ENCODE data around the gene MORN1.

DNA sequence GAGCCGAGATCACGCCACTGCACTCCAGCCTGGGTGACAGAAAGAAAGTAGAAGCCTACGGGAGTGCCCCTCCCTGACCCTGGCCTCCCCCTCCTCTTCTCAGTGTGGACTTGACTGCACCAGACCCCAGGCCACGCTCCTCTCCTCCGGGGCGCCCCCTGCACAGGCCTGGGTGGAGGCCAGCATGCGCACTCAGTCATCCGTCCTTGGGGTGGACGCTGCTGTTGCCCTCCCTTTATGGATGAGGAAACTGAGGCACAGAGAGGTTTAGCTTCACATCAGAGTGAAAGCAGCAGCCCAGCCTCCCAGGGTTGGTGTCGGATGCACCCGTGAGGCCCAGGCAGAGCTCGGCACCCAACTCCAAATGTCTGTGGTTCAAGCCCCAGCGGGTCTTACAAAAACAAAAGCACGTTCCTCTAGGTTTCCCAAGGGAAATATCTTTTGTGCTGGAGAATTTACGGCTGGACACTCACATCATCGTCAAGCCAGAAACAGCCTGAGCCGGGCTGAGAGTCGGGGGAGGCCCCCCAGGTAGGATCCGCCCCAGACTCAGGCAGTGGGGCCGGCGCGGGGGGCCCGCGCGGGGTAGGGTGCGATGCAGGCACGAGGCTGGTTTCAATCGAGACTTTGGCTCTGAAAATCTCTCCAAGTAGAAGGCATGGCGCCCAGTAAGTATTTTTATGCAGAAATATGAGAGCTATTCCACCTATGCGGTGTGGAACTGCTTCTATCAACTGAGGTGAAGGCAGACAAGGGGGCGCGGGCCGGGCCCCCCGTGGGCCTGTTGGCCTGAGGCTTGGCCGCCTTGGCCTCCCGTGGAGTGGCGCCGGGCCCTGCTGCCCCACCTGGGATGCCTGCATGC, 36.6 kb downstream of the MORN1 start:
- TF ChIP-seq, protein P1, sequence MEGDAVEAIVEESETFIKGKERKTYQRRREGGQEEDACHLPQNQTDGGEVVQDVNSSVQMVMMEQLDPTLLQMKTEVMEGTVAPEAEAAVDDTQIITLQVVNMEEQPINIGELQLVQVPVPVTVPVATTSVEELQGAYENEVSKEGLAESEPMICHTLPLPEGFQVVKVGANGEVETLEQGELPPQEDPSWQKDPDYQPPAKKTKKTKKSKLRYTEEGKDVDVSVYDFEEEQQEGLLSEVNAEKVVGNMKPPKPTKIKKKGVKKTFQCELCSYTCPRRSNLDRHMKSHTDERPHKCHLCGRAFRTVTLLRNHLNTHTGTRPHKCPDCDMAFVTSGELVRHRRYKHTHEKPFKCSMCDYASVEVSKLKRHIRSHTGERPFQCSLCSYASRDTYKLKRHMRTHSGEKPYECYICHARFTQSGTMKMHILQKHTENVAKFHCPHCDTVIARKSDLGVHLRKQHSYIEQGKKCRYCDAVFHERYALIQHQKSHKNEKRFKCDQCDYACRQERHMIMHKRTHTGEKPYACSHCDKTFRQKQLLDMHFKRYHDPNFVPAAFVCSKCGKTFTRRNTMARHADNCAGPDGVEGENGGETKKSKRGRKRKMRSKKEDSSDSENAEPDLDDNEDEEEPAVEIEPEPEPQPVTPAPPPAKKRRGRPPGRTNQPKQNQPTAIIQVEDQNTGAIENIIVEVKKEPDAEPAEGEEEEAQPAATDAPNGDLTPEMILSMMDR (IDR thresholded peaks at IDR 0.05; ENCODE audit: insufficient read depth, low read length), result no peak
- TF ChIP-seq POLR2AphosphoS5 (IDR thresholded peaks at IDR 0.05; ENCODE audit: low read depth) (no peak), GABPA (IDR thresholded peaks at IDR 0.05; ENCODE audit: low read depth) (no peak), SPI1 (IDR thresholded peaks at IDR 0.05; ENCODE audit: borderline replicate concordance, low read depth) (no peak)
- TF ChIP-seq, protein P2, sequence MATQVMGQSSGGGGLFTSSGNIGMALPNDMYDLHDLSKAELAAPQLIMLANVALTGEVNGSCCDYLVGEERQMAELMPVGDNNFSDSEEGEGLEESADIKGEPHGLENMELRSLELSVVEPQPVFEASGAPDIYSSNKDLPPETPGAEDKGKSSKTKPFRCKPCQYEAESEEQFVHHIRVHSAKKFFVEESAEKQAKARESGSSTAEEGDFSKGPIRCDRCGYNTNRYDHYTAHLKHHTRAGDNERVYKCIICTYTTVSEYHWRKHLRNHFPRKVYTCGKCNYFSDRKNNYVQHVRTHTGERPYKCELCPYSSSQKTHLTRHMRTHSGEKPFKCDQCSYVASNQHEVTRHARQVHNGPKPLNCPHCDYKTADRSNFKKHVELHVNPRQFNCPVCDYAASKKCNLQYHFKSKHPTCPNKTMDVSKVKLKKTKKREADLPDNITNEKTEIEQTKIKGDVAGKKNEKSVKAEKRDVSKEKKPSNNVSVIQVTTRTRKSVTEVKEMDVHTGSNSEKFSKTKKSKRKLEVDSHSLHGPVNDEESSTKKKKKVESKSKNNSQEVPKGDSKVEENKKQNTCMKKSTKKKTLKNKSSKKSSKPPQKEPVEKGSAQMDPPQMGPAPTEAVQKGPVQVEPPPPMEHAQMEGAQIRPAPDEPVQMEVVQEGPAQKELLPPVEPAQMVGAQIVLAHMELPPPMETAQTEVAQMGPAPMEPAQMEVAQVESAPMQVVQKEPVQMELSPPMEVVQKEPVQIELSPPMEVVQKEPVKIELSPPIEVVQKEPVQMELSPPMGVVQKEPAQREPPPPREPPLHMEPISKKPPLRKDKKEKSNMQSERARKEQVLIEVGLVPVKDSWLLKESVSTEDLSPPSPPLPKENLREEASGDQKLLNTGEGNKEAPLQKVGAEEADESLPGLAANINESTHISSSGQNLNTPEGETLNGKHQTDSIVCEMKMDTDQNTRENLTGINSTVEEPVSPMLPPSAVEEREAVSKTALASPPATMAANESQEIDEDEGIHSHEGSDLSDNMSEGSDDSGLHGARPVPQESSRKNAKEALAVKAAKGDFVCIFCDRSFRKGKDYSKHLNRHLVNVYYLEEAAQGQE (IDR thresholded peaks at IDR 0.05; ENCODE audit: insufficient replicate concordance, low read depth), result no peak

Data from HL-60 (cell line).